ENCODE results near the gene HRH4.
A peak's percentile ranks its signal among the peaks of the same experiment; 100 is the strongest.

Gene HRH4

DNA sequence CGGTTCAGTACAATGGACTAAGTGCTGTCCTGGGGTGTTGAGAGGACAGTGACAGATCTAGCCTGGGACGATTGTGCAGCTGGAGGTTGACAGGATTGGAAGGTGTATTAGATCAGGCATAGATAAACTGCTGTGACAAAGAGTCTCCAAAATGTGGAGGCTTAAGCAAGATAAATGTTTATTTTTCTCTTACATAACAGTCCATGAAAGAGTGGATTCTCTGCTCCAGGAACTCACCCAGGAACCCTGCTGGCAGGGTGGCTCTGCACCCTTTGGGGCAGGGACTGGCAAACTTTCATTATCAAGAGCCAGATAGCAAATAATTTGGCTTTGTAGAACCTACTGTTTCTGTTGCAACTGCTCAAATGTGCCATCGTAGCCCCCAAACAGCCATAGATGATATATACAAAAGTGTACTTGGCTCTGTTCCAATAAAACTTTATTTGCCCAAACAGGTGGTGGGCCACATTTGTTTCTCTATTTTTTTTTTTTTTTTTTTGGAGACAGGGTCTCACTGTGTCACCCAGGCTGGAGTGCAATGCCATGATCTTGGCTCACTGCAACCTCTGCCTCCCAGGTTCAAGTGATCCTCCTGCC, 9.7 kb downstream of the HRH4 start:
- no peak for FAIRE-seq

DNA sequence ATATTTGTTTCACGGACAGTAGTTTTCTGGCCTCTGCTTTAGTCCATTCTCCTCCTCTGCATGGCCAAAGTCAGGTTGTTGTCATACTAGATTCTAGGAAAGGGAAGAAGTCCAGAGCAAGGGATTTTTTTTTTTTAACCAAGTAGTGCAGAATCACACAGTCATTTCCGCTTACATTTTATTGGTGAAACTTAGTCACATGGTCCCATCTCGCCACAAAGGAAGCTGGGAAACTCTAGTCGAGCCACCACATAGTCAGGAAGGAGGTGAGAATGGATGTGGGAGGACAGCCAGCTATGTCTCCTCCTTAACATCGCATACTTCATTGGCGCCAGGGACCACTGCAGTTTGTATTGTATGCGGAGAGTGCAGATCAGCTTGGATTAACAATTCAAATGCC, 10.4 kb downstream of the HRH4 start:
- FAIRE-seq, result no peak

DNA sequence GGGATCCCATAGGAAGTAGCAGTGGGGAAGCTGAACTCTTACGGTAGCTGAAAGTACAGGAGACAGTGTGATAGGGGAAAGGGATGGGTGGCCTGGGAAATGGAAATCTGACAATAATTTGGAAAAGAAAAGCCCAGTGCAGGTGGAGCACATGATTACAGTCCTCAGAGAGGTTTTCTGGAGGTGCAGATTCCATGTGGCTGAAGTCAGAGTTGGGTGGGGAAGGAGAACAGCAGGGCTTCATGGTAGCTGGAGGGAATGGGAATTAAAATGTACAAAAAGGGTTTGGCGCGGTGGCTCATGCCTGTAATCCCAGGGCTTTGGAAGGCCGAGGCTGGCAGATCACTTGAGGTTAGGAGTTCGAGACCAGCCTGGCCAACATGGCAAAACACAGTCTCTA, 12.2 kb downstream of the HRH4 start:
- FAIRE-seq, result no peak

DNA sequence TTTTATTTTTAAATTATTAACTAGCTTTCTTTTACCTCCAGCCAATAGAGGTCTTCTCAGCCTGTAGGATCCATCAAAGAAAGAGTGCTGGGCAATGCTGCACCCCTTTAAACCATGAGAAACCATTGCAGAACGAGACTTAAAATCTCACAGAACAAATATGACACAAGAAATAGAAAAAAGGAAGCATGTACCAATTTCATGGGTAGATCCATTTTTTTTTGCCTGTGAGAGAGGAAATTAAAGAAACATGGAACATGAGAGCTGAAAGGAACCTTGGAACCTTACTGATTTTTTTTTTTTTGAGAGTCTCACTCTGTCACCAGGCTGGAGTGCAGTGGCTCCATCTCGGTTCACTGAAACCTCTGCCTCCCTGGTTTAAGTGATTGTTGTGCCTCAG, 14.0 kb downstream of the HRH4 start:
- no peak for FAIRE-seq

DNA sequence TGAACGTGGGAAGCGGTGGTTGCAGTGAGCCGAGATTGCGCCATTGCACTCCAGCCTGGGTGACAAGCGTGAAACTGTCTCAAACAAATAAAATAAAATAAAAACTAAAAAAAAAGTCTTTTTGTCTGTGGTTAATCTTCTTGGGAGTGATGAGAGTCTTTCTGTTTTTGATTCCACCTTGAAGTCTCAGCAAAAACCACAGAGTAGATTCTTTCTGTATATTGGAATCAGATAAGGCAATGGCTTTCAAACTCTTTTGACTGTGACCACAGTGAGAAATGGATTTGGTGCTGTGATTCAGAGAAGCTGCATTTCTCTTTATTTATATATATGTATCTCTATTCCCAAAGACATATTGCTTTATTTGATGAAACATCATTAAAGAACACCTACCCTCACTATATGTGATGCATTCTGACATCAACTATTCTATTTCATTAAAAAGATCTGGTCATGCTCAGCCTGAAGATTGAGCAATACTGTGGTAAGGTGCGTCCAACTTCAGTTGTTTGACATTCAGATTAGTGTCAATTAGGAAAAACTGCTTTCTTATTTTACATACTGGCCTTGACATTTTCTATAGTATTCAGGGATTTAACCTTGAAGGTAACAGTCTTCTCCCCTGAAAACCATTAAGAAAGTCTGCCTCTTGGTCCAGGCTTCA, 15.6 kb downstream of the HRH4 start:
- FAIRE-seq, result no peak

DNA sequence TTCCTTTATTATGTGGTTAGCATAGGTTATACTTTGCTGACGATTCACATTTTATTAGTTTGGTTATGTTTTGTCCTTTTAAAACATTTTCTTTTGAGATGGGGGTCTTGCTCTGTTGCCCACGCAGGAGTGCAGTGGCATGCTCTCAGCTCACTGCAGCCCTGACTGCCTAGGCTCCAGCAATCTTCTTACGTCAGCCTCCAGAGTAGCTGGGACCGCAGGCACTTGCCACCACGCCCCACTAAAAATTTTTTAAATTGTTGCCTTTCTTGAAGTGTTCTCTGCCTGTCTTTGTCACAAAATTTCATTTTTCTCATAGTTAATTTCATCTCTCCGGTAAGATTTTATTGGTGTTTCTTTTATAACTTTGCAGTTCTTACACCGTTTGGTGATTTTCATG, 18.9 kb downstream of the HRH4 start:
- no peak for FAIRE-seq

DNA sequence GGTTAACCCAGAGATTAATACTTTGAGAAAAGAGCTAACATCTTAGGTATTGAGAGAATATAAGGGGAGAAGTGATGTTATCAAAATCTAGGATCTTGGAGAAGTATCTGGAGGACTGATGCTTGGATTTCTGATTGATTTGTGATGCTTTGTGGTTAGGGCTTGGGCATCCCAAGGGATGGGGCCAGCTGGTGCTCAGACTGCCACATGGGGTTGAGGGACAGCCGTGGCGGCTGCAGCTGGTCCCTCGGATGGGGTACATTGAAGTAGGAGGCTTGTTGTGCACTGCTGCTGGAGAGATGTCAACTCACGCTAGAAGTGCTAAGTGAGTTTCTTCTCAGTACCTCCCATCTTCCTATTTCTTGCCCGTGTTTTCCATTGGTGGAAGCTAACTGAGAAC, 22.4 kb downstream of the HRH4 start:
- no peak for FAIRE-seq

DNA sequence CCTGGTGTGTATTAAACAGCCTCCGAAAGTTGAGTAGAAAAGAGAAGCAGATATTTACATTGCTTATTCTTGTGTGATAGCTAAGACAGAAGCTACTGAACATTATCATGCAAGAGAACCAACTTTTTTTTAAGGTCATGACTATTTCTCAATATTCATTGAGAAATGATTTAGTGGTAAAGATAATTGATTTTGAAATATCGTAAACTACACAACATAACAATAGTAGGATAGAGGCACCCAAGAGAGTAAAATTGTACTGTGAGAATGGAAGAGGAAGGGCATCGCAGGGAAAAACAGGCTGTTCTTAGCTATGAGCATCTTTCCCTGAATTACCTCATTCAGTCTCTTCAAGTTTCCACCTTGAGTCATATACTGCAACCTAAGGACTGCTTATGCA, 25.2 kb downstream of the HRH4 start:
- no peak for FAIRE-seq

DNA sequence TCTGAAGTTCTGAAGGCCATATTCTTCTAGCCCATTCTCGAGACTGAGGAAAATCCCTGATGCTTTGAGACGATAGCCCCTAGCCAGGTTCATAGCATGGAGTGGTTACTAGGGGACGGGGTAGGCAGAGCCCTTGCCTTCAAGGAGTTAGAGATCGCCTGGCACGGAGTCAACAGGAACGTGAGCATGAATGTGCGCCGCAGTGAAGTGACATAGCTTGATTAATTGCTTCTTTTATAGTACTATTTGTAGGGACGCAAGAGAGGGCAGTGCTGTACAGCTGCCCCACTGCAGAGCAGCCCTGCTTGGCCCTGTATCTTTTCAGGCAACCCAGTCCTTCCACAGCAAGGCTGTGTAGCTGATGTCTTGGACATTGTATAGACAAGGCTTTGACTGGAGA, 26.2 kb downstream of the HRH4 start:
- FAIRE-seq, result no peak

DNA sequence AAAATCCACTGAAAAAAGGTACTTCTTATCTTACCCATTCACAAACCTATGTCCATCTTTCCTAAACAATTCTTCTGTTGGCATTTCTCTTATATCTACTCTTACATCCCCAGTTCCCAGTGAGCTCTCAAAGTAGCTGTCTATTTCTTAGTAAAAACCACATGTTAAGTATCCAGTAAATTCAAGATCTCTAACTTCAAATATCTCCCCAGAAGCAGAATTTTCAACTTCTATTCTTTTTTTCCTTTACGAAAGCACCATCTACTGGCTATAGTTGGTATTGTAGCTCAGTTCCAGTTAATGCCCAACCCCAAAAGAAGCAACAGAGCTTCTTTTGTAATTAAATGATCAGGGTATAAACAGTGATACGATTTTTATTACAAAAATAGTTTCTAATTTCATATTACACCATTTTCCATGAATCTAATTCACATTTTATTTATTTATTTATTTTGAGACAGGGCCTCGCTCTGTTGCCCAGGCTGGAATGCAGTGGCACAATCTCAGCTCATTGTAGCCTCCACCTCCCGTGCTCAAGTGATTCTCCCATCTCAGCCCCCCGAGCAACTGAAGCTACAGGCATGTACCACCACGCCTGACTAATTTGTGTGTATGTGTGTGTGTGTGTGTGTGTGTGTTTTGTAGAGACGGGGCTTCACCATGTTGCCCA, 28.5 kb downstream of the HRH4 start:
- peak; percentile 85 for FAIRE-seq

DNA sequence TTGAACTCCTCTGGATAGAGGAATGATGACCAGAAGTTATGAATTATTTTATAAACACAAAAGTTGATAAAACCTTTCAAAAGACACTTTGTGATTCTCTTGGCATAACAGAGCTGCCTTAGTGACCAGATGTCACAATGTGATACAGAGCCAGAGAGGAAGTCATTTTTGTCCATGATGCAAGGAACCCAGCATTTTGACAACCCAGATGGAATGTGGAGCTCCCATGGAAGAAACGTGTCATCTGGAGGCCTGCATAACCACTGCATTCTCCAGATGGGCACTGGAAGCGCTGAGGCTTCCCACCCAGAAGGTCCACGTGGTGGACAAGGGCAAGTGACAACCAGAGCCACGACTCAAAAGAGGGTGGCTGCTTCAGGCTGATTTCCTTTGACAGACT, 30.1 kb downstream of the HRH4 start:
- FAIRE-seq, result no peak

DNA sequence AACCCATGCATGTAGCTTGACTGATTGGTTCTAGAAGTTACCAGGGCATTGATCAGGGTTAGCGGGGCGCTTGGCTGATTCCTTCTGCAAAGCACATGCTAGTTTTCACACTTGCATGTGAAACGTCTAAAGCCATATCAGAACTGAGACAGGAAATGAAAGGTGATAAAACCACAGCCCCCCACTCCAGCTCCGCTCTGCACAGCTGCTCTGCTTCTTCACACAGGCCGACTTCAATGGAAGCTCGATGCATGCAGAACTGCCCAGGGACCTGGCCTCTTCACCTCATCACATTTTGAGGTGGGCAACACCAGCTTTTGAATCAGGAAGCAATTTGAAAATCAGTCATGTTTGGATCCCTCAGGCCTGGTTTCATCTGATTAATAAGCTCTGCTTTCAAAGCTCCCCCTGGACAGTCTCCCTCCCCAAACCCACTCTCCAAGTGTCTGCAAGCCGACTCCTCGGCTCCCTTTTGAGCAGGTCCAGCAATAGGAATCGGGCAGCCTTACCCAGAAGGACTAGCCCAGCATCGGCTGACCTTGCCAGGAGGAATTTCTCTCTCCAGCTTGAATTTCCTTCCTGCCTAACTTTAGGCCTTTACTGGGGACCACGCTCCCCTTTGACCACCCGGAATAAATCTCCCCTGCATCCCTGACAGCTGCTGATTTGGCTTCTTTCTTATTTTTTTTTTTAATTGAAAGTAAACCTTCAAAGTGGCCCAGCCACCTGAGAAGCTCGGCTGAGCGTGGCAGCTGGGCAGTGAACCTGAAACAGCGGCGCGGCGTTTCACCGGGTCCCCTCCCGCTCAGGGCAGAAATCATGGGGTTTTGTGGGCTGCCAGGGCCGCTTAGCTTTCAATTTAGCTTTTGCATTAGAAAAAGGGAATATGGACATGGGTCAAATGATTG, 31.7 kb downstream of the HRH4 start:
- FAIRE-seq, result no peak

DNA sequence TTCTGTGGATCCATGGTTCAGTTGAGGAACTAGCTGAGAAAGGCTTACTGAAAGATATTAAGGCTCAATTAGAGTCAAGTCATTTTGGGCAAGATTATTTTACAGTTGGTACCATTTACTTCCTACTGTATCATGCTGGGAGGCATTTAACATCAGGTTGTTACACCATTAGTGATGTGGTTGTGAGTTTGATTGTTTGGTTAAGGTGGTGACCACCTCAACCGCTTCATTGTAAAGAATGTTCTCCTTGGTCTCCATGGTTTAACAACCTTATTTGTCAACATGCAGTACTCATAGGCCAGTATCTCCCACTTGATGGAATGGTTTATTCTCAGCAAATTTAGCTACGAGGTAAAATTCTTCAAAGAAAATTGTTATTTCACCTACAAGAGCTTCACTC, 34.1 kb downstream of the HRH4 start:
- no peak for FAIRE-seq

DNA sequence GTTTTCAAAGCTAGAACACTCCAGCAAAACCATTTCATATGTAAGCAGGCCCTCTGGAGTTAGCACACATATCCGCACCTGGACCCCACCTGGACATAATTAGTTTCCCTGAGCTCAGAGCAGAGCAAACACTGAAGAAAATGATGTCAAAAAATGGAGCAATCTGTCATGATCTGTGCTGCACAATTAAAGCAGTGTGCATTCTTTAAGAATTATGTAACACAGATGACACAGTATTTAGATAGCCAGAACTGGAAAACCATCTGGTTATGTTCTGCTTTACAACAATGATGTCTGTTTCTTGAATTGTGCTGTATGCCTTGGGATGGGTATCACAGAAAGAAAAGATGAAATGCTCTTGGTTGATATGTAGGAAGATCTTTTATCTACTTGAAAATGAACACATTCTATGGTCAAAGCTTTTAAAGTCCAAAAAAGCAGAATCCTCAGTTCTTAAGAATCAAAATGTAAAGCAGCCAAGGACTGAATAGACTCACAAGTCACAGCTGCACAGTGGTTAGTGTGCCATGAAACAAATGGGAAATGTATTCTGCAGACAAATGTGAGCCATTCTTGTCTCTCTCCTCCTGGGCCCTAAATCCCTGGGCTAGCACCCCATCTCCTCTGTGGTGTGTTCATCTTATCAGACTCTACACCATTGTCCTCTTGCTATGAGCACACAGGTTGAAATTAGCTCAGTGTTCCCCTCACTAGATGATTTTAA, 36.8 kb downstream of the HRH4 start:
- no peak for FAIRE-seq

DNA sequence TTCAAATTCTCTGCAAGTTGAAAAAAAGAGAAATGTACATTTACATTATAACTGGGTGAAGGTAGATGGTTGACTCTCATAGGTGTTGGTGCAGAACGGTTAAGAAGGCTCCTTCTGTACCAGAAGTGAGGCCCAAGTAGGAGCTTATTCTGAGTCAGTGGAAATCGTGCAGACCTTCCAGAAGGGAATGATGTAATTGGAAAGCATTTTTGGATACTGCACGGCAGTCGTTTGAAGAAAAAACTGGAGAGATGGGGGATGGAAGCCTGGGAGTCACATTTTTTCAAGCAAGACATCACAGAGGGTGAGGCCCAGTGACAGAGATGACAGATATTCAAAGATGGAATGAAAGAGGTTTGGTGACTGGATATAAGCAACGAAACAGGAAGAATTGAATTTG, 39.4 kb downstream of the HRH4 start:
- no peak for FAIRE-seq

DNA sequence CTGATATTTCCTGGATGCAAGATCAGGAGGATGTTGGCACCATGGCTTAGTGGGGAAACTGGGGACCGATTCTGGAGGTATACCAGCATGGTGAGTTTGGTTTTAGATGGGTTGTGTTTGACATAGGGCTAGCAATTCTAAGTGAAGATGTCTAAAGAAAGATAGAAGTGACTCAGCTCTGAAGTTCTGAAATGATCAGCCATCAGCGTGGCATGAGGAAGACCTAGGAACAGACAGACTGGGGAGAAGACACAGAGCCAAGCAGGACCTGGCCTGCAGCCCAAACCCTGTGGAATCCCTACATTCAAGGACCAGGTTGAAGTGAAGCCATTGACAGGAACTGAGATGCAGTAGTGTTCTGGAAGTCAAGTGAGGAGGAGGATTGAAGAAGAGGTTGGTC, 39.8 kb downstream of the HRH4 start:
- no peak for FAIRE-seq

DNA sequence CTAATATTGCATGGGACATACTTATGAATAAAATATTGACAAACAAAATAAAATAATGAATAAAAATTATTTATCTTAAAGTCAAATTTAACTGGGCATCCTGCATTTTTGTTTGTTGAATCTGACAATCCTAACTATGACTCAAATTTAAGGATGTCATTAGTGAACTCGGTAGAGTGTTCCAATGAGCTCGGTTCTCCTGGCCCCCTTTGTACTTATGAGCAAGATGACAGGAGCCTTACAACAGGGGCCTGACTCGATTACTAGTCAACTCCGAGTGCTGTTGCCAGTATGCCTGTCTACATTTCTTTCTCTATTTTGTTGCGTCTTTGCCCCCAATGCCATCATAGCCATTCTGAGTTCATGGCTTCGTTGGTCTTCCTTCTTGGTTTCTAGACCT, 40.3 kb downstream of the HRH4 start:
- FAIRE-seq, result no peak

DNA sequence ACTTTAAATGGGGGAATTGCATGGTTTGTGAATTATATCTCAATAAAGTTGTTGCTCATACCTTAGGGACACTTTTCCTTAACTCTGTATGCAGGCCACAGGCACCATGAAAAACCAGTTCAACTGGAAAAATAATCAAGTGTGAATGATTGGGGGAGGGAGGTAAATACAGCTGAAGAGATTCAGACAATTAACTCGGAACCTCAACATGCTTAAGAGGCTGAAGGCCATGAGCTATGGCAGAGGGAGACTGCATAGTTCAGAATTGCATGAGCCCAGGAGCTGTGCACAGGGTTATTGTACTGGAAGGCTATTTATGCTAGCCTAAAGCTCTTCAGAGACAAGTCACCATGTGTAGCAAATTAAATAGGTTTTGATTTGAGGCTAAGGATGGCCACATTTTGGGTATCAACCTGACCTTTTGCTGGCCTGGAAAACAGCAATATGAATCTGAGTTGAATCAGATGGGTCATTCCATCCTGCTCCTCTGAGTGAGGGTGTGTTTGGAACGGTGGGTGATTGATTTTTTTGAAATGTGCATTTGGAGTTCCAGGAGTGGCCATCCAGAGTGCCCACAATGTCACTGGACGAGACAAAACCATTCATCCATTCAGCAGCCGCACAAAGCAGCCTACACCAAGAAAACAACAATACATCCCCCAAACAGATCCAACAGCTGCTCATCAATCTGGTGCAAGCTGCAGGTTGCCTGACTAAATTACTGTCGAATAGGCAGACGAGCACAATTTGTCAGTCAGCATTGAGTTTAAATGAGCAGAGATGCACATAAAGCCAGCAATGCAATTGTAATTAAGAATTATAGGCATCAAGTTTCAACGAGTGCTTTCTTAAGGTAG, 42.5 kb downstream of the HRH4 start:
- no peak for FAIRE-seq

DNA sequence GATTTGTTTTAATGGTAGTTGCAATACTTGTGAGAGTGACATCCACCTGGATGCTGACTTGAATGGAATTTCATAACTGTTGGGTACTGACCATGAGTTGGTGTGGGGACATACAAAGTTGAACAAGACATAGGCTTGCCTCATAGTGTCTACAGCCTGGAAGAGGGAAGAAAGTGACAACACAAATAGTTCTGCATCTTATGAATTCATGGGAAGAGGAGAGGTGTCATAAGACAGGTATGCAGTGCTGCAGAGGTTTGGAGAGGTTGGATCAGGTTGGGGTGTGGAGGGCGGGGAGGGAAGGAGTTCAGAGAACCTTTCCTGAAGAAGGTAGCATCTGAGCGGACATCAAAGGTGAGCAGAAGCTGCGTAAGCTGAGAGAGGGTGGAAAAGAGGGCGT, 44.0 kb downstream of the HRH4 start:
- FAIRE-seq, result no peak

DNA sequence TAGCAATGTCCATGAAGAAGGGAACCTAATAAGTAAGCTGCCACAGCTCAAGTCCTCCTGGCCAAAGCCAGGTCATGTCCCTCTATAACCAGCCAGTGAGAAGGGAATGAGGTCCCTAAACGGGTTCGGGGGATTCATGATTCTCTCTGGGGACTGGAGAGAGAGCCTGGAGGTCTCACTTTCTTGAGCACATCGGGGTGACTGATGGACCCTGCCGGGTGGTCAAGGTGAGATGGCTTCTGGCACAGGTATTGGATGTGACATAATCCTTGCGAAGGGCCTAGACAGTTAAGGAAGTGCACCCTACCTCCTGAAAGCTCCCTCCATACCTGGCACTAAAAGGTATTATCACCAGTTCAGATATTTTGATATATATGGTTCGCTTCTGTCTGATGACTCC, 45.7 kb downstream of the HRH4 start:
- FAIRE-seq, result no peak

DNA sequence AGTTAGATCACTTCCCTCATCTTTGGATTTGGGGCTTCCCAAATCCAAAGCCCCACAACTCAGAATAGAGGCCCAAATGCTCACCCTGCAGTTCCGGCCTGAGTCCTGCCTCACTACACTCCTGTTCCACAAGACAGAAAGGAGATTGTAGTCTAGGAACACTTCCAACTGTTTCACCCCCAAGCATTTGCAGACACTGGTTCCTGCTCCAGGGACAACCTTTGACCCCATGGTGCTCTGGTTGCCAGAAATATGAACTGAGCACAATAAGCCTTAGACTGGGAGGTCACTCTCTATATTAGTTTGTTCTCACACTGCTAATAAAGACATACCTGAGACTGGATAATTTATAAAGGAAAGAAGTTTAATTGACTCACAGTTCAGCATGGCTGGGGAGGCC, 49.0 kb downstream of the HRH4 start:
- FAIRE-seq, result no peak

DNA sequence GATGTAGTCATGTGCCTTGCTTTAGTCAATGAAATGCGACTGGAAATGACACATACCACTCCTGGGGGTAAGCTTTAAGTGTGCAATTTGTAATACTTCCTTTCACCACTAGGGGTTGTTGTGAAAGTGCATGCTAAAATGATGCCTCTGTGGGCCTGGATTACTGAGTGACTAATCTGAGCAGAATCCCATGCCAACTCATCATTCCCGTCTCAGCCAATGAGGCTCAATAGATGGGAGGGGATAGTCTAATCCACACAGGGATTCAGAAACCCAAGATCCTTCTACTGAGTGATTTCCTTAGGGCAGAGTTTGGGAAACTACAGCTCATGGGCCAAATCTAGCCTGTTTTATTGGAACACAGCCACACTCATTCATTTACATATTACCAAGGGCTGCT, 54.0 kb downstream of the HRH4 start:
- FAIRE-seq, result no peak
